GM23248 (cell line): ENCODE data around the gene CUX1.

ENCODE experiments used
- EZH2 ChIP-seq: fragments of 200-600 bp; sonication (generic); IDR thresholded peaks from 2 replicates; pipeline ENCODE4 v1.6.1; 2018; ENCODE audit warnings: antibody characterized with exemption, mild to moderate bottlenecking; ENCODE audit not compliant: insufficient read depth, poor library complexity, severe bottlenecking
- EZH2phosphoT487 ChIP-seq: fragments of 200-600 bp; sonication (generic); IDR thresholded peaks from 2 replicates; pipeline ENCODE4 v1.6.1; 2018; ENCODE audit warnings: antibody characterized with exemption, moderate library complexity, mild to moderate bottlenecking, low read depth; ENCODE audit not compliant: insufficient read depth

- TF ChIP-seq EZH2: no peak
- TF ChIP-seq EZH2phosphoT487: no peak
These were observed 171.7 kb downstream of the CUX1 start for GRCh38 chr7:101989101-101989500.
